Common myeloid progenitor, CD34-positive (primary cell): ENCODE data around the gene PAFAH1B2.

Source experiments
- CTCF ChIA-PET: fragments of 350-600 bp; sonication (Branson Sonifier 250); formaldehyde crosslinking; loops from one replicate; lab custom pipeline; 2021; ENCODE audit warnings: antibody characterized with exemption; lab: Charles Lee
- POLR2A ChIA-PET: fragments of 350-600 bp; sonication (Branson Sonifier 250); formaldehyde crosslinking; loops from one replicate; lab custom pipeline; 2021; ENCODE audit warnings: antibody characterized with exemption; lab: Charles Lee
- DNase-seq, 3 donors: peaks; one replicate each; pipeline versions ENCODE4 v3.0.0 to v3.0.0-alpha.2; 2013
- H3K27ac ChIP-seq, 2 experiments: 1 replicate in 1 of 2; 2 replicates in 1 of 2; pipeline ENCODE4 v1.7.0; 2013; ENCODE audit warnings: inconsistent platforms in 2 of 2, low read length in 2 of 2, mild to moderate bottlenecking in 2 of 2, low read depth in 1 of 2, moderate library complexity in 1 of 2; ENCODE audit not compliant: severe bottlenecking in 2 of 2, insufficient read depth in 1 of 2, poor library complexity in 1 of 2
- H3K27me3 ChIP-seq, 5 experiments: replicated peaks in 2 of 5; 1 replicate in 3 of 5; 2 replicates in 2 of 5; pipeline versions ENCODE4 v1.6.1 to v1.7.0; 2013; ENCODE audit warnings: low read length in 4 of 5, mild to moderate bottlenecking in 2 of 5, moderate library complexity in 2 of 5, inconsistent platforms in 1 of 5; ENCODE audit not compliant: insufficient read depth in 5 of 5, control insufficient read depth in 4 of 5
- H3K36me3 ChIP-seq, 4 experiments: 1 replicate in 2 of 4; 2 replicates in 2 of 4; pipeline versions ENCODE4 v1.6.1 to v1.7.0; 2013; ENCODE audit warnings: low read length in 3 of 4, control low read depth in 1 of 4, mild to moderate bottlenecking in 1 of 4; ENCODE audit not compliant: control insufficient read depth in 4 of 4, insufficient read depth in 4 of 4
- H3K4me1 ChIP-seq, 4 experiments: 1 replicate in 3 of 4; 2 replicates in 1 of 4; pipeline versions ENCODE4 v1.6.1 to v1.7.1; 2013; ENCODE audit warnings: low read length in 3 of 4, mild to moderate bottlenecking in 3 of 4, control low read depth in 1 of 4, inconsistent platforms in 1 of 4, moderate library complexity in 1 of 4; ENCODE audit not compliant: control insufficient read depth in 4 of 4, insufficient read depth in 4 of 4; ENCODE audit errors: control extremely low read depth in 1 of 4
- H3K4me3 ChIP-seq, 7 experiments: 1 replicate in 4 of 7; 2 replicates in 3 of 7; pipeline versions ENCODE4 v1.5.1 to v1.7.0; 2013; ENCODE audit warnings: mild to moderate bottlenecking in 7 of 7, low read length in 6 of 7, moderate library complexity in 6 of 7, inconsistent platforms in 2 of 7, low read depth in 2 of 7, control low read depth in 1 of 7; ENCODE audit not compliant: insufficient read depth in 4 of 7, control insufficient read depth in 1 of 7; ENCODE audit errors: extremely low read depth in 1 of 7
- H3K9me3 ChIP-seq, 5 experiments: 1 replicate in 4 of 5; 2 replicates in 1 of 5; pipeline versions ENCODE4 v1.6.1 to v1.7.1; 2013; ENCODE audit warnings: low read length in 4 of 5, mild to moderate bottlenecking in 2 of 5, inconsistent platforms in 1 of 5, low read depth in 1 of 5, moderate library complexity in 1 of 5; ENCODE audit not compliant: control insufficient read depth in 4 of 5, insufficient read depth in 2 of 5; ENCODE audit errors: control extremely low read depth in 1 of 5
- WGBS: methylation state at CpG from one replicate; pipeline ENCODE4 v1.1.5; 2013; ENCODE audit not compliant: insufficient coverage; 5-methylcytosine and 5-hydroxymethylcytosine counted together

The PAFAH1B2 gene

DNA sequence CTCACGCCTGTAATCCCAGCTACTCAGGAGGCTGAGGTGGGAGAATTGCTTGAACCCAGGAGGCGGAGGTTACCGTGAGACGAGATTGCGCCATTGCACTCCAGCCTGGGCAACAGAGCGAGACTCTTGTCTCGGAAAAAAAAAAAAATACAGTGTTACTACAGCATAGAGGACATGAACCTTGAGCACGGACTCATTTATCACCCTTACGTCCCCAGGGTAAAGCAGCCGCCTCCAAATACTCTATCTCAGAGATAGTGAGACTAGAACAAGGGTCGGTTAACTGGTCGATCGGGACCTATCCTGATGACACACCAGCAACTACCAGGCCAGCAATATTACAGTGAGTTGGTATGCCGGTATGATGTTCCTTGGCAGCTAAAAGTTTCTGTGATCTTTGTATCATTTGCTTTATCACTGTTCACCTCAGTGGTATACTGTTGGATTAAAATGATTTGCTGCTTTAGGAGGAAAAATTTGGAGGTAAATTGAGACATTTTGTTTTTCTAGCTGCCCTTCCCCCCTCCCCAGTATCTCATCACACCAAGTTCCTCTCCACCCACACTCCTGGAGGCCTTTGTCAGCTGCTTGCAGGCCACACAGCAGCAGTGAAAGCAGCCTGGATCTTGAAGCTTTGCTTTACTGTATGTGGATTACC, 27.4 kb downstream of the PAFAH1B2 start:
- Histone ChIP-seq H3K4me1 (peaks cover 0 to 9% (median 5%) of the 10 kb centered on the region in 4 experiments), H3K27me3 (no peaks in the 10 kb centered on the region), H3K27ac (peak overlapping the region in 1 of 2 experiments; percentile 39), H3K4me3 (no peak overlapping the region), H3K9me3 (no peaks in the 10 kb centered on the region), H3K36me3 (peaks cover 11 to 47% (median 32%) of the 10 kb centered on the region in 4 experiments)
- peak in 2 of 3 donors; percentile 11 to 23 for DNase-seq
- CTCF ChIA-PET, result interaction anchor here (1.0 to 4.2 kb wide), 7 partner anchors 9 to 55 kb away, joined by 3 to 18 read pairs (median 5); no protein-coding TSS in a partner anchor
- 89% methylated on average over 12 of the region's 14 CpGs for WGBS
- POLR2A ChIA-PET, result interaction anchor here (0.6 to 0.7 kb wide), 2 partner anchors 10 to 23 kb away, joined by 3 read pairs; no protein-coding TSS in a partner anchor

- POLR2A ChIA-PET, result interaction anchor here (0.7 kb wide), 2 partner anchors 11 to 29 kb away, joined by 3 read pairs; partner anchors contain the start of gene PAFAH1B2
- DNase-seq, result no peak
- peaks cover 1 to 9% (median 5%) of the 10 kb centered on the region in 4 experiments for H3K4me1 ChIP-seq
- no peaks in the 10 kb centered on the region for H3K9me3 ChIP-seq
- H3K4me3 ChIP-seq, result no peak overlapping the region
- WGBS, result 94% methylated on average over 14 of the region's 14 CpGs
- peaks cover 8 to 34% (median 23%) of the 10 kb centered on the region in 4 experiments for H3K36me3 ChIP-seq
- H3K27me3 ChIP-seq, result no peaks in the 10 kb centered on the region
- H3K27ac ChIP-seq, result peak overlapping the region in 1 of 2 experiments; percentile 7
- CTCF ChIA-PET, result interaction anchor here (0.7 to 4.2 kb wide), 9 partner anchors 9 to 58 kb away, joined by 3 to 18 read pairs (median 5); partner anchors contain the start of gene PAFAH1B2
Measured at GRCh38 chr11:117172724-117173421, 28.8 kb downstream of the PAFAH1B2 start.

- no peak overlapping the region for H3K27ac ChIP-seq
- POLR2A ChIA-PET, result no interaction called here
Measured at GRCh38 chr11:117175104-117175503, 31.0 kb downstream of the PAFAH1B2 start.

GRCh38 chr11:117175781-117176180, 31.7 kb downstream of the PAFAH1B2 start:
- Histone ChIP-seq H3K4me1 (peaks cover 8 to 33% (median 25%) of the 10 kb centered on the region in 4 experiments), H3K4me3 (no peak overlapping the region), H3K9me3 (no peaks in the 10 kb centered on the region), H3K36me3 (peaks cover 3 to 12% (median 10%) of the 10 kb centered on the region in 4 experiments), H3K27me3 (no peaks in the 10 kb centered on the region), H3K27ac (no peak overlapping the region)
- ChIA-PET CTCF (interaction anchor here (1.3 to 4.2 kb wide), 3 partner anchors 9 to 51 kb away, joined by 3 to 18 read pairs (median 10); no protein-coding TSS in a partner anchor), POLR2A (no interaction called here)
- no peak for DNase-seq
- WGBS, result 94% methylated on average over 4 of the region's 5 CpGs

More at GRCh38 chr11:117175104-117175503, 31.0 kb downstream of the PAFAH1B2 start:
- WGBS, result 86% methylated on average over 7 of the region's 7 CpGs
- CTCF ChIA-PET, result interaction anchor here (0.8 to 4.2 kb wide), 3 partner anchors 9 to 52 kb away, joined by 3 to 18 read pairs (median 3); no protein-coding TSS in a partner anchor
- peaks cover 3 to 19% (median 16%) of the 10 kb centered on the region in 4 experiments for H3K36me3 ChIP-seq
- no peaks in the 10 kb centered on the region for H3K27me3 ChIP-seq
- no peaks in the 10 kb centered on the region for H3K9me3 ChIP-seq
- peaks cover 8 to 27% (median 19%) of the 10 kb centered on the region in 4 experiments for H3K4me1 ChIP-seq
- DNase-seq, result no peak
- no peak overlapping the region for H3K4me3 ChIP-seq

DNA sequence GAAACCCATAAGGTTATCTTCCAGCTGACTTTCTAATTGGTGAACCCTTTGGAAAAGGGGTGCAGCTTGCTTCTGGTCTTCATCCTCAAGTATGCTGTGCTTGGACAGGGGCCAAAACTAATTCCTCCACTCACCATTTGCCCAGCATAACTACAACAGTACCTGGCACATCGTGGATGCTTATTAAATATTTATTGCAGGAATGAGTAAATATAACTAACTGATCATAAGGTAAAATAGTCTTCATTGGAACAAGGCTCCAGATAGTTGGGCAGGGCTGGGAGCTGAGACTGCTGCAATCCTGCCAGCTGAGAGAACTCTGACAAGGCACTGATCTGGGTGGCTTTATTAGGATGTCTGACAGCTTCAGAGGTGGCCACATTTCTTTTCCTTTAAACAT, 32.1 kb downstream of the PAFAH1B2 start:
- Histone ChIP-seq H3K27me3 (no peaks in the 10 kb centered on the region), H3K4me1 (peaks cover 8 to 38% (median 29%) of the 10 kb centered on the region in 4 experiments), H3K27ac (no peak overlapping the region), H3K4me3 (no peak overlapping the region), H3K9me3 (no peaks in the 10 kb centered on the region), H3K36me3 (peaks cover 0 to 8% (median 6%) of the 10 kb centered on the region in 4 experiments)
- DNase-seq, result no peak
- WGBS, result no CpG with 5 or more reads among the region's 1 CpG
- CTCF ChIA-PET, result interaction anchor here (1.8 to 7.0 kb wide), 2 partner anchors 15 to 51 kb away, joined by 10 to 100 read pairs; partner anchors contain the start of genes PCSK7 and RNF214
- POLR2A ChIA-PET, result no interaction called here

GRCh38 chr11:117177534-117178209, 33.6 kb downstream of the PAFAH1B2 start:
- CTCF ChIA-PET, result interaction anchor here (1.0 to 9.7 kb wide), 7 partner anchors 8 to 50 kb away, joined by 3 to 100 read pairs (median 6); partner anchors contain the start of genes PAFAH1B2, PCSK7 and RNF214
- POLR2A ChIA-PET, result interaction anchor here (1.2 to 2.5 kb wide), 4 partner anchors 8 to 33 kb away, joined by 3 to 17 read pairs (median 4); partner anchors contain the start of gene PAFAH1B2
- 93% methylated on average over 4 of the region's 10 CpGs for WGBS
- no peak for DNase-seq
- Histone ChIP-seq H3K36me3 (peaks cover 0 to 7% (median 2%) of the 10 kb centered on the region in 4 experiments), H3K27ac (peak overlapping the region in 1 of 2 experiments; percentile 70), H3K27me3 (no peaks in the 10 kb centered on the region), H3K4me1 (peaks cover 8 to 35% (median 32%) of the 10 kb centered on the region in 4 experiments), H3K4me3 (peak overlapping the region in 6 of 7 experiments; percentile 68 to 82 (median 78)), H3K9me3 (no peaks in the 10 kb centered on the region)
